ENCODE measurements around the gene SNX13.
A peak's percentile ranks its signal among the peaks of the same experiment; 100 is the strongest.
"Not testable (repeated sequence)": the region's sequence is repeated elsewhere in the genome, so short reads cannot be mapped to it uniquely, and the experiment has no call there.

The SNX13 gene

DNA sequence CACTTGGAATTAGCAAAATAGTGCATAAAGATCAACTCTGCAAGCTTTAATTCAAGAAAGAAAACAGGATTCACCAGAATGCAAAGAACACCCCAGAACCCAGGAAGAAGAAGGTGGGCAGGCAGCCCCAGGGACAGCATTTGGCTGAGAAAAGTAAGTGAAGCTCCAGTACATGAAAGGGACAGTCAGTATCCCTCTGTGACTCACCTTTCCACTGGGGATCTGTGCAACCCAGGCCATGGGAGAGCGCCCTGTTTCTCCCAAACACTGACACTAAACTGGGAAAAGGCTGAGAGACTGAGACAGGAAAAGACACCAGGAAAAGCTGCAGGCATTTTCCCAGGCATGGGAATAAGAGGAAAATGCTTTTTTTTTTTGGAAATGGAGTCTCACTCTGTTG is 28.2 kb downstream of the SNX13 start:
- no peak for DNase-seq

DNA sequence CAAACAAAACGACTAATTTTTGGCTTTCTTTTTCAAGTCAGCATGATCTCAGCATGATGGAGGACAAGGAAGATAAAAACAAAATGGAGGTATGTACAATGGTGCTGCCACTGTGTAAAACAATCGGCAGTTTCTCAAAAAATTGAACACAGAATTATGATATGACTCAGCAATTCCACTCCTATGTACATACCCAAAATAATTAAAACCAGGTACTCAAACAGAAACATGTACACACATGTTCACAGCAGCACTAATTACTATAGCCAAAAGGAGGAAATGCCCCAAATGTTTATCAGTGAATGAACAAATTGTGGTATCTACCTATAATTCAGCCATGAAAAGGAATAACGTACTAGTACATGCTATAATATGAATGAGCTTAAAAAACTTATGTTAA is 29.9 kb downstream of the SNX13 start:
- no peak for DNase-seq

DNA sequence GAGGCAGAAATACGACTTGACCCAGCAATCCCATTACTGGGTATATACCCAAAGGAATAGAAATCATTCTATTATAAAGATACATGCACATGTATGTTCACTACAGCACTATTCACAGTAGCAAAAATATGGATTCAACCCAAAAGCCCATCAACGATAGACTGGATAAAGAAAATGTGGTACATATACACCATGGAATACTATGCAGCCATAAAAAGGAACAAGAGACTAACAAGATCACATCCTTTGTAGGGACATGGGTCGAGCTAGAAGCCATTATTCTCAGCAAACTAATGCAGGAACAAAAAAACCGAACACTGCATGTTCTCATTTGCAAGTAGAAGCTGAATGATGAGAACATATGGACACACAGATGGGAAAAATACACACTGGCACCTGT is 31.0 kb downstream of the SNX13 start:
- DNase-seq, result not testable (repeated sequence)

DNA sequence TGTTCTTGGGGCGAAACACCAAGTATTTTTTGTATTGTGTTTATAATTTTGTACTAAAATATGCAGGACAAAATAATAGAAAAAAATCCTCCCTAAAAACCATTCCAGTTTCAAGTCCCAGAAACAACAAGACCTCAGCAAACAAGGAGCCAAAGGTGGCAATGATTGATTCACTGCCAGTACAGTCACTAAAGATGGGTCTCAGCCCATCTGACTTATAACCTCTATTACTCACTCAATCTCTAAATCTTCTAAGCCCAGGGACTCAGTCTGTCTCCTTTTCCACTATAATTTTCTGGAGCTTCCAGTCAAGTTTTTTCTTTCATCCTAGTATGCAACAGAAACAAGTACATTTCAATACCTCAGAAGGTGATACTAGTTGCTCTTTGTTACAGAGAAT is 33.3 kb downstream of the SNX13 start:
- DNase-seq, result no peak

DNA sequence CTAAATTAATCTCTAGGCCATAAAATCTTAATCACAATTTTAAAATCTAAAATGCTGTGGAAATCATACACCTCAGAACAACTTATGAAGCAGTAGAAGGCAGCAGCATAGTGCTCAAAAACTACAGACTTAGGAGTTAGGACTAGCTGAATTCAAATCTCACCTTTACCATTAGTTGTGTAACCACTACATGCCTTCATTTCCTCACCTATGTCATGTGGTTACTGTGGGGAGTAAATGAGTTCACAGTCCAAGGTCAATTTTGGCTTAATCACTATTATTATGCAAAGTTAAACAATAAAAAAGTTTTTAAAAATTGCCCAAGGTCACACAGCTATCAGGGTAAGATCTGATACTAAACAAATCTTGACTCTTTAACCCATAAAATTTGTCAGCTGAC is 37.0 kb downstream of the SNX13 start:
- DNase-seq, result no peak

DNA sequence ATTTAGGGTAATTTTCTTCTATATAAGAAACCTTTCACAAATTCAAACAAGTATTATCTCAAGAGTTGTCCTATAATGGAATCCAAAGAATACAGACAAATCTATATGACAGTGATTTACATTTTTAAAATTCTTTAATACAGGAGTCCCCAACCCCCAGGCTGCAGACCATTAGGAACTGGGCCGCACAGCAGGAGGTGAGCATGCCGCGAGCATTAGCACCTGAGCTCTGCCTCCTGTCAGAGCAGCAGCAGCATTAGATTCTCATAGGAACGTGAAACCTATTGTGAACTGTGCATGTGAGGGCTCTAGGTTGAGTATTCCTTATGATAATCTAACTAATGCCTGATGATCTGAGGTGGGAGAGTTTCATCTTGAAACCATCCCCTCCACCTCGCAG is 37.7 kb downstream of the SNX13 start:
- DNase-seq, result no peak

DNA sequence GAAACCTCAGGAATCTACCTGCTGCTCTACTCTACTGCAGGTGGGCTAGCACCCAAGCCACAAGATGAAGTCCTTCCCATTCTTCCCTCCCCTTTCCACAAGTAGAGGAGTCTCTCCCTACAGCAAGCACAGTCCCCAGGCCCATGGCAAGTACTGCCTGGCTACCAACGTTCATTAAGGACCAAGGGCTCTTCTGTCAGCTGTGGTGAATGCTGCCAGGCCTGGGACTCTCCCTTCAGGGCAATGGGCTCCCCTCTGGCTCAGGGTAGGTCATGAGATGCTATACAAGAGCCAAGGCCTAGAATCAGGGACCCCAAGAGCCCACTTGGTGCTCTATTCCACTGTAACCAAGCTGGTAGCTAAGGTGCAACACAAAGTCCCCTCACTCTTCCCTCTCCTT is 39.8 kb downstream of the SNX13 start:
- DNase-seq, result no peak

DNA sequence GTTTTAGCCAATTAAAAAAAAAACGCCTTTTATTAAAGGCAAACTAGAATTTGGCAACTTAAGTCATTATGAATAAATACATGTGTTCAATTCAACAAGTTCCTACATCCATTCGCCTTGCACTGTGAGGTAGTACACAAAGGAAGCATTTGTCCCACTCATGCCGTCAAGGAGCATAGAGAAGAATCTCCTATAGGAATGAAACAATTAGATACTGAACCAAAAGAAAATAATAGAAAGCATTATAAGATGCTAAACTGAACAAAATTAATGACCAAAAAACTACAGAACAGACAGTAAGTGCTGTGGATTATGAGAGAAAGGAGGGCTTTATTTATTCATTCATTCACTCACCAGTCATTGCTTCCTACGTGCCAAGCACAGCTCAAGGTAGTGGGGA is 42.2 kb downstream of the SNX13 start:
- no peak for DNase-seq

DNA sequence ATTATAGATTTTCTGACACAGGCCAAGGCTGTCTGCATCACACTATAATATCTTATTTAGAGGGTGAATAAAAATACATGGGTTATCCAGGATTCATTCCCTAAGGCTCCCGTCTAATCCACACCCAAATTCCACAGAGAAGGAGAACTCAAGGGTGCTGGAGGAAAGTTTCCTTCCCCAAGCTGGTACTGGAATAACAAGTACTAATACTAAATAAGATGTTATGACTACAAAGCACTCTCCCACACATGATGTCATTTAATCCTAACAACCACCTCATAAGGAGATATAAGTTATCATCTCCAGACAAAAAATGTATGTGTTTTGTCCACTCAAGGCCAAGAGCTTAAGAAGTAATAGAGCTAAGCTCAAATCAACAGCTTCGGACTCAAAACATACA is 53.0 kb downstream of the SNX13 start:
- DNase-seq, result no peak

DNA sequence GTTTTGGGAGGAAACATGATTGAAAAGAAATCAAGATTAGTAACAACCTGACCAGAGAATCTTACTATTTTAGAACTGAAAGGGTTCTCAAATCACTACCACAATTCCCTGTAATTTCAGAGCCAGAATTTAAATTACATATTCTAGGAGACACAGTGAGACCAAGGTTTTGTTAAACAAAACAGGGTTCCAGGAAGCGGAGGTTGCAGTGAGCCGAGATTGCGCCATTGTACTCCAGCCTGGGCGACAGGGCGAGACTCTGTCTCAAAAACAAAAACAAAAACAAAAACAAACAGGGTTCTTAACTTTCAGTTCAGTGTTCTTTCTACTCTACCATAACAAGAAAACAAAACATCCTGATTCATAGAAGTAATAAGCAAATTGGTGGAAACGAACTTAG is 57.6 kb downstream of the SNX13 start:
- peak in 1 of 2 experiments; percentile 7 for DNase-seq

DNA sequence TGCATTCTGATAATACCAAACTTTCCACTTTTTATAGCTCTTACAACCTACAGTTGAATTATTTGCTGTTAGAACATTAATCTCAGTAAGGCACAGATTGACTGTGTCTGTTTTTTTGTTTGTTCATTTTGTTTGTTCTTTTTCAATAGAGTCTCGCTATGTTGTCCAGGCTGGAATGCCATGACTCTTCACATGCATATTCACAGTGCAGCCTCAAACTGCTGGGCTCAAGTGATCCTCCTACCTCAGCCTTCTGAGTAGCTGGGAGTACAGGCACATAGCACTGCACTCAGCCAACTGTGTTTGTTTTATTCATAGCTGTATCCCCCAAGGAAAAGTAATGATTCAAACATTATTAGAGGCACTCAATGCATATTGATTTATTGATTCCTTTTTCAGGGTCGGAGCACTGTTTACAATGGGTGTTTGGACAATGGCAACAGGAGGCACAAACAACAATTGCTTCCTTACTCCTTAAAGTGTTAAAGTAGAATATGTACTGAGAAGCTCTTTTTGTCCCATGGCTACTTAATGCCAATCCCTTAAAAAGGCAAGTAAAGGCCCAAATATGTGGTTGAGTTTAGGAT is 61.1 kb downstream of the SNX13 start:
- no peak for DNase-seq

DNA sequence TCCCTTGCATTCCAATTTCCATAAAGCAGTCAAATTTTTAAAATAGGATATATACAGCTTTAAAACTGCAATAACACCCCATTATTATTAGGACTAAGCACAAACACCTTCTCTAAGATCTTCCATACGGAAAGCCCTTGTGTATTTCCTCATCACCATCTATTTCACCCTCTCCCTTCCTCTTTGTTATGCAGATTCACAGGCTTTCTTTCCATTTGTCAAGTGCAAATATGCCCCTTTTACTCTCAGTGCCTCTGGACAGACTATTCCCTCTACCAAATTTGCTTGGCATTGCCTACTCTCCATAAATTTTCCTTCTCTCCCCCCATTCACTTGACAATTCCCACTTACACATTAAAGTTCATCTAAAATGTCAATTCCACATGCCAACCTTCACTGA is 61.7 kb downstream of the SNX13 start:
- DNase-seq, result no peak

DNA sequence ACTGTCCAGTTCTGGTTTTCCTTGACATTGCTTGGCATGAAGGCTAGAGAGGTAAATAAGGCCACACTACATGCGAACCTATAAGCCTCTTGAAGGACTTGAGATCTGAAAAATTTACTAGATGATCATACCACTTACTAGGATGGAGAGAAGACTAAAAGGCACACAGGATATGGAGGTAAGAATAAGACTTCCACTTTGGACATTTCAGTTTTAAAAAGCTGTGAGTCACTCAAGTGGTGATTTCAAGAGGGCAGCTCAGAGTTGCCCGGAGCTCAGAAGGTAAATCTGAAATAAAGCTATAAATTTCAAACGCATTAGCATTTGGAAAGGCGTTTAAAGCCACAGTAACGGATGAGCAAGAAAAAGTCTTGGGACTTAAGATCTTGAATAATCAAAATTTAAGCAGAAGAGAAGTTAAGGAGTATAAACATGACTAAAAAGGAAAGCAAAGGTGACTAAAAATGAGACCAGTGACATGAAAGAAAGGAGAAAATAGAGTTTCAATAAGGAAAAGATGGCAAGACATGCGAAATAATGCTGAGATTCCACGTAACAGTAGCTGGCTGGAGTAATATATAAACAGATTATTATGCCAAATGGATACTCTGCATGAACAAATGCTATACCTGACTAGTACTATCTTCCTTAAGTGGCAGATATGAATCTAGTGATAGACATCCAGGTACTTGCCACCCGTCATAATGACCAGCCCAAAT is 68.3 kb downstream of the SNX13 start:
- no peak for DNase-seq

DNA sequence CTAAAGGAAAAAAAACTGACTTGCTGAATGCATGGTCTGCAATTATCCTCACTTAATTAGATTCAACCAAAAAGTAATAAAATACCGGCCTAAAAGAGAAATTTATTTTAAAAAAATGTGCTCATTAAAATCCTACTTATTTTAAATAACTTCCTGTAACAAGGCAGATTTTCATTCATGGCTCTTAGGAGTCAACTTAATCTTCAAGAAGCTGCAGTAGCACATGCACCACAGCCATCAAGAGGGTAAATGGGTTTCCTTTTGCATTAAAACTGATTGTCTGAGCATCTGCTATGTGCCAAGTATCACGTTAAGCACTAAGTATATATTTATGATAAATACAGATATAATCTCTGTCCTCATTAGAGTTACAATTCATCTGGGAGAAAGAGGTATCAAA is 69.9 kb downstream of the SNX13 start:
- no peak for DNase-seq

DNA sequence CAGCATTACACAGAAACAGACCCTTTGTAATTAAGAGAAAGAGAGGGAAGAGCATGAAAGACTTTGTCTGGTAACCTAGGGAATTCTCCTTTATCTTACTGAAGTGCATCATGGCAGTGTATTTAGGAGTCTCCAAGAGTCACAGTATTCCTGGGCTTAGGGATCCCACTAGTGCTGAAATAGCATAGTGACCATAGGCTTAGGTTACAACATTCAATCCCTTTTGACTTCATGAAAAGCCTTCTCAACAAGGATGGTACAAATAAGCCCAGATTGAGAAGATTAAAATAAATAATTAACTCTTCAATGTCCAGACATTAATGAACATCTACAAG is 76.5 kb downstream of the SNX13 start:
- no peak for DNase-seq

DNA sequence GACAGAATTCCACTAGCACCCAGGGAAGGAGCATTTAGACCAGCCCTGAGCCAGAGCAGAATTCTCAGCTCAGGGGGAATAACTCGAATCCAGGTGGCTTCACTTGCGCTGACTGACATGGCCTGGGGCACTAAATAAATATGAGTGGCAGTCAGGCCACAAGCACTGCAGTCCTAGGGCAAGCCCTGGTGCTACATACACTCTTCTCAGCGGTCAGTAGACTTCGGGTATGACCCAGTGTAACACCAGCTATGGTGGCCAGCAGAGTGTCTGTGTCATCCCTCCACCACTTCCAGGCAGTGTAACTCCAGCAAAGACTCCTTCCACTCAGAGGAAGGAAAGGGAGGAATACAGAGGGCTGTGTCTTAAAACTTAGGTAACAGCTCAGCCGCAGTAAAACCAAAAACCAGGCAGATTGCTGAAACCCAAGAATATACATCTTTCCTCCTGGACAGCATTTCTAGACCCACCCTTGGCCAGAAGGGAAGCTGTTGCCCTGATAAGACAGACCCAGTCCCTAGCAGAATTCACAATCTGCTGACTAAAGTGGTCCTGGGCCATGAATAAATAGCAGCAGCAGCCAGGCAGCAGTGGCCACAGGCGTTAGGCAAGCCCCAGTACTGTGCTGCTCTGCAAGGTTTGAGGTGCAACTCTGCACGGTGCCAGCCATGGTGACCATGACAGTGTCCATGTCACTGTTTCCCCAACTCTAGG is 77.0 kb downstream of the SNX13 start:
- DNase-seq, result no peak

DNA sequence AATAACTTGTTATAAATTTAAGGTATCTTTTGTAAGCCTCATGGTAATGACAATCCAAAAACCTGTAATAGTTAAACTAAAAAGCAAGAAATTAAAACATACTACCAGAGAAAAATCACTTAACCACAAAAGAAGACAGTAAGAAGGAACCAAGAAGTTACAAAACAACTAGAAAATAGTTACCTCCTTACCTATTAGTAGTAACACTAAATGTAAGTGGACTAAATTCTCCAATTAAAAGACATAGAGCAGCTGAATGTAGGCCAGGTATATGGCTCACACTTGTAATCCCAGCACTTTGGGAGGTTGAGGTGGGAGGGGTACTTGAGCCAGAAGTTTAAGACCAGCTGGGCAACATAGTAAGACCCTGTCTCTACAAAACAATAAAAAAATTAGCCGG is 84.0 kb downstream of the SNX13 start:
- DNase-seq, result no peak

DNA sequence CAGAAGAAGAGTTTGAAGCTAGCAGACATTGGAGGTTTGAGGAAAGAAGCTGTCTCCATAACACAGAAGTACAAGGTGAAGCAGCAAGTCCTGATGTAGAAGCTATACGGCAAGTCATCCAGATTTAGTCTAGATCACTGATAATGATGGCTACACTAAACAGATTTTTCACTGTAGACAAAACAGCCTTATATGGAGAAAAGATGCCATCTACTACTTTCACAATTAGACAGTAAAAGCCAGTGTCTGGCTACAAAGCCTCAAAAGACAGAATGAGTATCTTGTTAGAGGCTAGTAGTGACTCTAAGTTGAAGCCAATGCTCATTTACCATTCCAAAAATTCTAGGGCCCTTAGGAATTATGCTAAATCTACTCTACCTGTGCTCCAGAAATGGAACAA is 85.1 kb downstream of the SNX13 start:
- DNase-seq, result no peak

DNA sequence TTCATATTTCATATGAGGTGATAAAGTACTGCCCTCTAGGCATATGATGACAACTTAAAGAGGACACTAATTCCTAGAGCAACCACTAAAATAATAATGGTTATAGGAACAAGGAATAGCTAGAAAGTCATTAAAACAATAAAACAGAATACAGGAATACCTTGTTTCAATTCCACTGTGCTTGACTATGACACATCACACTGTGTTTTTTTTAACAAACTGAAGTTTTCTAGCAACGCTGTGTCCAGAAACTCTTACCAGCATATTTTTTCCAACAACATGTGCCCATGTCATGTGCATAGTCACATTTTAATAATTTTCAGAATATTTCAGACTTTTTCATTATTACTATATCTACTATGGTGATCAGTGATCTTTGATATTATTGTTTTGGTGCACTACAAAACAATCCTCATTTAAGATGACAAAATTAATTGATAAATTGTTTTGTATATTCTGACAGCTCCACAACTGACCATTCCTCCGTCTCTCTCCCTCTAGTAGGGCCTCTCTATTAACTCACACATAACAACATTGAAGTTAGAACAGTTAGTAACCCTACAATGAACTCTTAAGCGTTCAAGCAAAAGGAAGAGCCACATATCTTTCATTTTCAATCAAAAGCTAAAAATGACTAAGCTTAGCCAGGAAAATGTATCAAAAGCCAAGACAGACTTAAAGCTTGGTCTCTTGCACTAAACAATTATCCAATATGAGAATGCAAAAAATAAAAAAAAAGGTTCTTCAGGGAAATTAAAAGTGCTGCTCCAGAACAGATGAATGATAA is 85.8 kb downstream of the SNX13 start:
- DNase-seq, result no peak

DNA sequence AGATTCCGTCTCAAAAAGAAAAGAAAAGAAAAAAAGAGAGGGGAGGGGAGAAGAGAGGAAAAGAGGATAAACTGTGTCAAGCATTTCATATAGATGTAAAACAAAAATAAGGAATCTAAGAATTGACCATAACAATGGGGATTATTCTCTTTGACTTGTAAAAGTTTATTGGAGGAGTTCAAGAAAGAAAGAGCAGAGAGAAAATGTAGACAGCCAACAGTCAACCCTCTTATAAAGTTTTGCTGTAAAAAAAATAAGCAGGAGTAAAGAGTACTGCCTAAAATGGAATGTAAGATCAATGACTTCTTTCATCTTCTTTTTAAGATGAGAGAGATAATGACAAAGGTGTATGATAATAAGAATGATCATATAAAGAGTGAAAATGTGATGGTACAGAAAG is 87.9 kb downstream of the SNX13 start:
- no peak for DNase-seq

DNA sequence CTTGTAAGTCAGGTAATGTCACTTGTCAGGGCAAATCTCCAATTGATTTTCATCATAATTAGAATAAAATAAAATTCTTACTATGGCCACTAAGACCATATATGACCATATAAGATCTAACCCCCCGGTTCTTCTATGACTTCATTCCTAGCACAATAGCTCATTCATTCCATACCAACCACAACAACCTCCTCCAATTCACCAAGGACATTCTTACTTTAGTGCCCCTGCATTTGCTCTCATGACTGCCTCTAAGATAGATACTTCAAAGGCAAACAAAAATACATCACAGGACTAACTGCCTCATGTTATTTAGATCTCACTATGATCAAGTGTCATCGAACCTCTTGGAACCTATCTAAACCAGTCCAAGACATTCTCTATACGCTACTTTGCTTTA is 90.8 kb downstream of the SNX13 start:
- DNase-seq, result no peak

DNA sequence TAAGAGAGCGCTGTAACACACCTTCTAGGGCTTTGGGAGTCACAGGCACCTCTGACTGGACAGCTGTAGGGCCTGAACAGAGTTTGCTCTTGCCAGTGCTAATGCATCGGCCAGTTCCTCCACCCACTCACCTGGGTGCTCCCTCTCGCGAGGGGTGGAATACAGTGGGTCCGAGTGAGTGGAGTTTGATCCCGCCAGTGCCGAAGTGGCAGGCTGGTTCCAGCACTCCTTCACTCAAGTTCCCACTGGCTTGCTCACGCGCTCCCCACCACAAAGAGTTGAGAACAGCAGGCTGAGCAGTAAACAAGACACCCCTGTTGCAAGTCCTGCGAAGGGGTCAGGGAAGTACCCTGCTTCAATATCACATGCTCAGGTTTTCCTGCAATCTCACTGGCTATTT is 91.8 kb downstream of the SNX13 start:
- no peak for DNase-seq

DNA sequence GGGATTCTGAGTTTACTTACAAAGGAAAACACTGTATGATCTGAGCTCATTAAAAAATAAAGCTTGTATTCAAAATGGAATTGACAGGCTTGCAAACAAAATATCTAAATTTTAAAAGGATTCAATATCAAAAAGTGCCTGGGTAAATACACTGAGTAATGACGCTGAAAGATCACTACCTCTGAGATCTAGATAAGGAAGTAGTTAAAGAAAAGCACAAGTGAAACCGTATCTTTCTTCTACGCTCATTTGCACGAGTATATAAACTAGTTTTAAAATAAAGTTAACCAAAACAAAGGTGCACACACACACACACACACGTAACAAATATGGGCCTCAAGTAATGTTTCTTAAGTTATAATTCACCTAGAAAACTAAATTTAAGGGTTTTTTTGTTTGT is 93.4 kb downstream of the SNX13 start:
- no peak for DNase-seq

DNA sequence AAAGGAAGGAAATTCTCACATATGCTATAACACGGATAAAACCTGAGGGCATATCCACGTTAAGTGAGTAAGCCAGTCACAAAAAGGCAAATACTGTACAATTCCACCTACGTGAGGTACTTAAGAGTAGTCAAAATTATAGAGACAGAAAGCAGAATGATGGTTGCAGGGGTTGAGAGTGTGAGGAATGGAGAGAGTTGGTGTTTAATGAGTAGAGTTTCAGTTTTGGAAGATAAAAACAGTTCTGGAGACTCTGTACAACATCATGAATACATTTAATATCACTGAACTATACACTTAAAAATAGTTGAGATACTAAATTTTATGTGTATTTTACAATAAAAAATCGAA is 95.1 kb downstream of the SNX13 start:
- no peak for DNase-seq

Data from NCI-H526 (cell line).